CD14-positive monocyte (primary cell): Measurements from ENCODE around the gene USP48. TPM values are rescaled to one million over a fixed set of nuclear protein-coding genes. Genes with fewer than 3 reads are reported as not detected.

Experiments
- DNase-seq, 3 donors: peaks; one replicate each; pipeline ENCODE4 v3.0.0-alpha.2; 2011 to 2022
- H2AFZ ChIP-seq: 2 replicates; pipeline ENCODE4 v1.6.0; 2012; ENCODE audit warnings: mild to moderate bottlenecking, low read depth, low read length, inconsistent platforms; ENCODE audit not compliant: insufficient read depth, poor library complexity, severe bottlenecking
- H3K27ac ChIP-seq, 2 donors: 1 replicate in 1 of 2; 2 replicates in 1 of 2; pipeline ENCODE4 v1.5.1; 2012 to 2013; ENCODE audit warnings: low read length in 2 of 2, control low read depth in 1 of 2, inconsistent platforms in 1 of 2, low read depth in 1 of 2, mild to moderate bottlenecking in 1 of 2
- H3K27me3 ChIP-seq, 2 donors: one replicate each; pipeline versions ENCODE4 v1.6.0 to v1.6.1; 2011 to 2013; ENCODE audit warnings: low read length in 2 of 2; ENCODE audit not compliant: control insufficient read depth in 2 of 2, insufficient read depth in 2 of 2
- H3K36me3 ChIP-seq, 2 donors: replicated peaks in 1 of 2; 1 replicate in 1 of 2; 2 replicates in 1 of 2; pipeline versions ENCODE4 v1.5.1 to v1.6.1; 2012 to 2013; ENCODE audit warnings: low read length in 2 of 2, control low read depth in 1 of 2, inconsistent platforms in 1 of 2, mild to moderate bottlenecking in 1 of 2; ENCODE audit not compliant: insufficient read depth in 2 of 2, control insufficient read depth in 1 of 2
- H3K4me1 ChIP-seq, 2 donors: 1 replicate in 1 of 2; 2 replicates in 1 of 2; pipeline versions ENCODE4 v1.5.1 to v1.6.1; 2012 to 2013; ENCODE audit warnings: low read length in 2 of 2, control low read depth in 1 of 2, inconsistent platforms in 1 of 2, mild to moderate bottlenecking in 1 of 2, moderate library complexity in 1 of 2; ENCODE audit not compliant: insufficient read depth in 2 of 2, control insufficient read depth in 1 of 2
- H3K4me2 ChIP-seq: replicated peaks from 2 replicates; pipeline ENCODE3; 2012; ENCODE audit warnings: low read length, moderate library complexity, mild to moderate bottlenecking; ENCODE audit not compliant: poor library complexity, severe bottlenecking; ENCODE audit errors: extremely low read depth
- H3K4me3 ChIP-seq, 3 experiments: fragments of 200-600 bp in 1 of 3; sonication (generic) in 1 of 3; replicated peaks in 1 of 3; 1 replicate in 2 of 3; 2 replicates in 1 of 3; pipeline ENCODE4 v1.5.1; 2011 to 2013; ENCODE audit warnings: low read length in 3 of 3, mild to moderate bottlenecking in 3 of 3, control low read depth in 2 of 3, low read depth in 2 of 3, inconsistent platforms in 1 of 3, moderate library complexity in 1 of 3
- H3K79me2 ChIP-seq: 2 replicates; pipeline ENCODE4 v1.6.0; 2012; ENCODE audit warnings: mild to moderate bottlenecking, control low read depth, inconsistent platforms, low read length, moderate library complexity; ENCODE audit not compliant: insufficient read depth
- H3K9ac ChIP-seq: 2 replicates; pipeline ENCODE4 v1.6.0; 2017; ENCODE audit warnings: low read length, mild to moderate bottlenecking; ENCODE audit not compliant: insufficient read depth, poor library complexity, severe bottlenecking
- H3K9me3 ChIP-seq, 2 donors: replicated peaks in 1 of 2; 1 replicate in 1 of 2; 2 replicates in 1 of 2; pipeline versions ENCODE4 v1.5.1 to v1.6.1; 2012 to 2013; ENCODE audit warnings: low read length in 2 of 2, control low read depth in 1 of 2; ENCODE audit not compliant: control insufficient read depth in 1 of 2, insufficient read depth in 1 of 2
- H4K20me1 ChIP-seq: 2 replicates; pipeline ENCODE4 v1.6.0; 2012; ENCODE audit warnings: mild to moderate bottlenecking, low read length, control low read depth, moderate library complexity; ENCODE audit not compliant: insufficient read depth
- H3K27ac Mint-ChIP-seq, 7 donors: one replicate each; pipeline ENCODE4 v1.8.0; 2020; ENCODE audit warnings: mild to moderate bottlenecking in 7 of 7, mixed read lengths in 7 of 7, moderate library complexity in 6 of 7, inconsistent platforms in 2 of 7
- H3K27me3 Mint-ChIP-seq, 3 donors: one replicate each; pipeline ENCODE4 v1.8.0; 2021 to 2022; ENCODE audit warnings: low read depth in 3 of 3, mild to moderate bottlenecking in 3 of 3, mixed read lengths in 3 of 3, moderate library complexity in 3 of 3, inconsistent platforms in 1 of 3
- H3K36me3 Mint-ChIP-seq, 2 donors: one replicate each; pipeline ENCODE4 v1.8.0; 2020; ENCODE audit warnings: mixed read lengths in 2 of 2, inconsistent platforms in 1 of 2, mild to moderate bottlenecking in 1 of 2
- H3K4me1 Mint-ChIP-seq: one replicate; pipeline ENCODE4 v1.8.0; 2020; ENCODE audit warnings: mild to moderate bottlenecking, mixed read lengths
- H3K4me3 Mint-ChIP-seq, 2 donors: one replicate each; pipeline ENCODE4 v1.8.0; 2020; ENCODE audit warnings: mild to moderate bottlenecking in 2 of 2, mixed read lengths in 2 of 2, moderate library complexity in 1 of 2
- H3K9me3 Mint-ChIP-seq, 7 donors: one replicate each; pipeline ENCODE4 v1.8.0; 2020 to 2022; ENCODE audit warnings: mixed read lengths in 7 of 7, mild to moderate bottlenecking in 6 of 7, moderate library complexity in 6 of 7, inconsistent platforms in 2 of 7
- CTCF ChIP-seq: fragments of 200-600 bp; IDR thresholded peaks from one replicate; pipeline ENCODE4 v1.8.0; 2022; ENCODE audit warnings: antibody characterized with exemption, mild to moderate bottlenecking
- WGBS: methylation state at CpG from one replicate; pipeline ENCODE4 v1.1.5; 2013; ENCODE audit warnings: missing lambda C conversion rate; ENCODE audit not compliant: insufficient coverage; 5-methylcytosine and 5-hydroxymethylcytosine counted together
- intact Hi-C, 2 donors: fragments of 100-400 bp; cut with micrococcal nuclease; formaldehyde crosslinking; loops; one replicate each; pipeline versions ENCODE4 v1.15.0 to v1.15.1; 2023
- polyA plus RNA-seq, 3 donors: library from polyadenylated mRNA; depleted of rRNA in 1 of 3; unstranded in 2 of 3; stranded (reverse) in 1 of 3; fragments of 300-500 nt in 2 of 3; fragments of >200 nt in 1 of 3; fragmentation: Illumina TruSeq in 2 of 3; gene quantifications; 1 replicate in 2 of 3; 2 replicates in 1 of 3; pipeline ENCODE4 v1.2.3, GENCODE V29; 2012 to 2021

USP48 gene
- polyA plus RNA-seq, 3 donors, result 26.5 to 40.2 (median 34.3) TPM

DNA sequence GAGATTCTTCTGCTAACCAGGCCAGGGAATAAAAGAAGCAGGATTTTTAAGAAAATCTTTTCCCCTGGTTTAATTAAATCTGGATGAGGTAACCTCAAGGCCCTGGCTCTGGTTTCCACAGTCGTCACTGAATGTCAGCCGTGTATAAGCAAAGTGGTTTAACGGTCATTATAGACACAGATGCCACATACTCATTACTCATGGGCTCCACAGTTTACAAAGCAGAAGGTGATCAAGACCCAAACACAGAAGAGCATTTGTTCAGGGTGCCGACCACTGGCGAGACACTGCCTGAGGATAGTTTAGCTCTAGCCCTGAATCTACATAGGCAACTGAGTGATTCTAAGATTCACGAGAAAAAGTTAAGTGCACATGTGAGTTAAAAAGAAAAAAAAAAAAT, 86.0 kb downstream of the USP48 start:
- Histone ChIP-seq H2AFZ (no peak overlapping the region), H3K9ac (no peak overlapping the region), H3K27ac (no peak overlapping the region), H3K4me1 (peaks cover 0 to under 1% of the 10 kb centered on the region in 2 donors), H3K4me3 (no peak overlapping the region), H4K20me1 (peaks cover 3% of the 10 kb centered on the region), H3K79me2 (peaks cover 13% of the 10 kb centered on the region), H3K27me3 (no peaks in the 10 kb centered on the region), H3K36me3 (peaks cover 73 to 92% of the 10 kb centered on the region in 2 donors), H3K4me2 (no peak overlapping the region), H3K9me3 (no peaks in the 10 kb centered on the region)
- intact Hi-C loops, result no loop called here
- 92% methylated on average over 6 of the region's 6 CpGs for WGBS
- no peaks in the 10 kb centered on the region for H3K9me3 Mint-ChIP-seq
- H3K27me3 Mint-ChIP-seq, result no peaks in the 10 kb centered on the region
- peaks cover 71 to 87% of the 10 kb centered on the region in 2 donors for H3K36me3 Mint-ChIP-seq
- peak overlapping the region in 2 of 7 donors; percentile 35 to 55 for H3K27ac Mint-ChIP-seq
- DNase-seq, result no peak
- no peak overlapping the region for H3K4me3 Mint-ChIP-seq
- H3K4me1 Mint-ChIP-seq, result peaks cover 10% of the 10 kb centered on the region
- no peak for TF ChIP-seq CTCF

- Histone ChIP-seq H3K79me2 (peaks cover 13% of the 10 kb centered on the region), H3K9me3 (no peaks in the 10 kb centered on the region), H3K9ac (no peak overlapping the region), H3K4me3 (no peak overlapping the region), H3K36me3 (peaks cover 73 to 97% of the 10 kb centered on the region in 2 donors), H3K4me1 (peaks cover 0 to 5% of the 10 kb centered on the region in 2 donors), H3K27ac (no peak overlapping the region), H2AFZ (no peak overlapping the region), H3K27me3 (no peaks in the 10 kb centered on the region), H3K4me2 (no peak overlapping the region), H4K20me1 (peaks cover 3% of the 10 kb centered on the region)
- no peaks in the 10 kb centered on the region for H3K27me3 Mint-ChIP-seq
- peaks cover 16% of the 10 kb centered on the region for H3K4me1 Mint-ChIP-seq
- H3K4me3 Mint-ChIP-seq, result no peak overlapping the region
- no peak for DNase-seq
- no peak for TF ChIP-seq CTCF
- peaks cover 70 to 91% of the 10 kb centered on the region in 2 donors for H3K36me3 Mint-ChIP-seq
- no peak overlapping the region for H3K27ac Mint-ChIP-seq
- intact Hi-C loops, result no loop called here
- no peaks in the 10 kb centered on the region for H3K9me3 Mint-ChIP-seq
Observed at GRCh38 chr1:21693732-21694131, 89.2 kb downstream of the USP48 start.
